B cell (primary cell): ENCODE measurements around the gene RGS6. TPM values are rescaled to one million over a fixed set of nuclear protein-coding genes. Genes with fewer than 3 reads are reported as not detected.

ENCODE experiments used
- ATAC-seq: fragments of 200-7000 bp; cut with Tn5 transposase; one replicate; pipeline ENCODE4 v1.10.0; 2021; ENCODE audit warnings: low read depth, mild to moderate bottlenecking, moderate number of reproducible peaks, moderate library complexity
- CTCF ChIA-PET: fragments of 350-600 bp; sonication (Branson Sonifier 250); formaldehyde crosslinking; loops from one replicate; lab custom pipeline; 2021; ENCODE audit warnings: antibody characterized with exemption, inconsistent platforms; lab: Charles Lee
- POLR2A ChIA-PET: fragments of 350-600 bp; sonication (Branson Sonifier 250); formaldehyde crosslinking; loops from one replicate; lab custom pipeline; 2021; ENCODE audit warnings: antibody characterized with exemption; lab: Charles Lee
- DNase-seq: peaks from one replicate; pipeline ENCODE4 v3.0.0; 2013
- H2AFZ ChIP-seq: 2 replicates; pipeline ENCODE4 v1.6.1; 2012; ENCODE audit warnings: mild to moderate bottlenecking, low read depth, low read length; ENCODE audit not compliant: insufficient read depth, poor library complexity, severe bottlenecking
- H3K27ac ChIP-seq, 2 donors: 1 replicate in 1 of 2; 2 replicates in 1 of 2; pipeline ENCODE4 v1.5.1; 2012 to 2013; ENCODE audit warnings: low read length in 2 of 2, mild to moderate bottlenecking in 2 of 2, moderate library complexity in 1 of 2
- H3K27me3 ChIP-seq, 4 experiments: fragments of 200-600 bp in 1 of 4; sonication (generic) in 1 of 4; replicated peaks in 1 of 4; 1 replicate in 2 of 4; 2 replicates in 2 of 4; pipeline versions ENCODE4 v1.6.1 to v1.7.0; 2013 to 2016; ENCODE audit warnings: low read length in 3 of 4, mild to moderate bottlenecking in 2 of 4, mixed read lengths in 1 of 4, moderate library complexity in 1 of 4; ENCODE audit not compliant: insufficient read depth in 4 of 4, control insufficient read depth in 3 of 4; ENCODE audit errors: control extremely low read depth in 1 of 4
- H3K36me3 ChIP-seq, 2 experiments: replicated peaks in 1 of 2; 1 replicate in 1 of 2; 2 replicates in 1 of 2; pipeline versions ENCODE4 v1.6.1 to v1.7.1; 2013; ENCODE audit warnings: low read length in 1 of 2; ENCODE audit not compliant: insufficient read depth in 2 of 2, control insufficient read depth in 1 of 2; ENCODE audit errors: control extremely low read depth in 1 of 2, extremely low read depth in 1 of 2
- H3K4me1 ChIP-seq, 2 donors: fragments of 200-600 bp in 1 of 2; sonication (generic) in 1 of 2; 1 replicate in 1 of 2; 2 replicates in 1 of 2; pipeline versions ENCODE4 v1.5.1 to v1.6.1; 2013 to 2017; ENCODE audit warnings: low read length in 2 of 2; ENCODE audit not compliant: control insufficient read depth in 2 of 2, insufficient read depth in 2 of 2
- H3K4me2 ChIP-seq: replicated peaks from 2 replicates; pipeline ENCODE3; 2012; ENCODE audit warnings: mild to moderate bottlenecking, low read depth, low read length; ENCODE audit not compliant: poor library complexity, severe bottlenecking
- H3K4me3 ChIP-seq, 5 experiments: fragments of 200-600 bp in 1 of 5; sonication (generic) in 1 of 5; 1 replicate in 3 of 5; 2 replicates in 2 of 5; pipeline versions ENCODE4 v1.5.1 to v1.7.0; 2011 to 2016; ENCODE audit warnings: low read length in 4 of 5, mild to moderate bottlenecking in 4 of 5, low read depth in 2 of 5, control low read depth in 1 of 5, moderate library complexity in 1 of 5; ENCODE audit not compliant: insufficient read depth in 1 of 5; ENCODE audit errors: control extremely low read depth in 1 of 5, extremely low read depth in 1 of 5
- H3K79me2 ChIP-seq: fragments of 200-600 bp; sonication (generic); one replicate; pipeline ENCODE4 v1.6.0; 2016; ENCODE audit warnings: low read length; ENCODE audit not compliant: control insufficient read depth, insufficient read depth
- H3K9ac ChIP-seq: fragments of 200-600 bp; sonication (generic); 2 replicates; pipeline ENCODE4 v1.6.1; 2017; ENCODE audit warnings: mild to moderate bottlenecking, low read length, moderate library complexity
- H3K9me3 ChIP-seq, 3 donors: one replicate each; pipeline versions ENCODE4 v1.6.1 to v1.7.1; 2013; ENCODE audit warnings: low read length in 2 of 3; ENCODE audit not compliant: control insufficient read depth in 2 of 3, insufficient read depth in 1 of 3; ENCODE audit errors: control extremely low read depth in 1 of 3
- H4K20me1 ChIP-seq: 2 replicates; pipeline ENCODE4 v1.6.0; 2012; ENCODE audit warnings: mild to moderate bottlenecking, low read length; ENCODE audit not compliant: insufficient read depth, control insufficient read depth, poor library complexity, severe bottlenecking
- H3K27ac Mint-ChIP-seq: one replicate; pipeline ENCODE4 v1.8.0; 2021; ENCODE audit warnings: mixed read lengths
- H3K27me3 Mint-ChIP-seq: one replicate; pipeline ENCODE4 v1.8.0; 2021; ENCODE audit warnings: mixed read lengths
- H3K4me1 Mint-ChIP-seq: one replicate; pipeline ENCODE4 v1.8.0; 2021; ENCODE audit warnings: mixed read lengths
- H3K4me3 Mint-ChIP-seq: one replicate; pipeline ENCODE4 v1.8.0; 2021; ENCODE audit warnings: mixed read lengths
- H3K9me3 Mint-ChIP-seq: one replicate; pipeline ENCODE4 v1.8.0; 2022; ENCODE audit warnings: mixed read lengths; ENCODE audit not compliant: insufficient read depth
- EZH2 ChIP-seq: IDR thresholded peaks from 2 replicates; pipeline ENCODE4 v1.6.1; 2012; ENCODE audit warnings: borderline replicate concordance, low read depth, mild to moderate bottlenecking, moderate library complexity, low read length; ENCODE audit not compliant: insufficient read depth, poor library complexity, severe bottlenecking
- WGBS: methylation state at CpG from one replicate; pipeline ENCODE4 v1.1.5; 2013; ENCODE audit warnings: missing lambda C conversion rate; ENCODE audit not compliant: insufficient coverage; 5-methylcytosine and 5-hydroxymethylcytosine counted together
- intact Hi-C: fragments of 100-400 bp; cut with micrococcal nuclease; formaldehyde crosslinking; loops from one replicate; pipeline ENCODE4 v1.10.0; 2022
- polyA plus RNA-seq: library from polyadenylated mRNA; depleted of rRNA; stranded (reverse); fragments of >200 nt; gene quantifications from 2 replicates; pipeline ENCODE4 v1.2.3, GENCODE V29; 2012
- total RNA-seq, 2 donors: library from RNA; stranded (reverse); fragments of 120-200 nt in 1 of 2; gene quantifications; 1 replicate in 1 of 2; 2 replicates in 1 of 2; pipeline versions ENCODE4 v1.2.3 to v1.2.4, GENCODE V29; 2013 to 2022
- TF ChIP-seq, protein P1 (sequence below): fragments of 200-600 bp; IDR thresholded peaks from one replicate; pipeline ENCODE4 v1.8.0; 2022; ENCODE audit warnings: antibody characterized with exemption, mild to moderate bottlenecking

Gene RGS6
- total and polyA plus RNA-seq, 2 donors (not counting 1 experiment from before 2014, with no cell fraction given), result 0.07 TPM; not detected in 1

DNA sequence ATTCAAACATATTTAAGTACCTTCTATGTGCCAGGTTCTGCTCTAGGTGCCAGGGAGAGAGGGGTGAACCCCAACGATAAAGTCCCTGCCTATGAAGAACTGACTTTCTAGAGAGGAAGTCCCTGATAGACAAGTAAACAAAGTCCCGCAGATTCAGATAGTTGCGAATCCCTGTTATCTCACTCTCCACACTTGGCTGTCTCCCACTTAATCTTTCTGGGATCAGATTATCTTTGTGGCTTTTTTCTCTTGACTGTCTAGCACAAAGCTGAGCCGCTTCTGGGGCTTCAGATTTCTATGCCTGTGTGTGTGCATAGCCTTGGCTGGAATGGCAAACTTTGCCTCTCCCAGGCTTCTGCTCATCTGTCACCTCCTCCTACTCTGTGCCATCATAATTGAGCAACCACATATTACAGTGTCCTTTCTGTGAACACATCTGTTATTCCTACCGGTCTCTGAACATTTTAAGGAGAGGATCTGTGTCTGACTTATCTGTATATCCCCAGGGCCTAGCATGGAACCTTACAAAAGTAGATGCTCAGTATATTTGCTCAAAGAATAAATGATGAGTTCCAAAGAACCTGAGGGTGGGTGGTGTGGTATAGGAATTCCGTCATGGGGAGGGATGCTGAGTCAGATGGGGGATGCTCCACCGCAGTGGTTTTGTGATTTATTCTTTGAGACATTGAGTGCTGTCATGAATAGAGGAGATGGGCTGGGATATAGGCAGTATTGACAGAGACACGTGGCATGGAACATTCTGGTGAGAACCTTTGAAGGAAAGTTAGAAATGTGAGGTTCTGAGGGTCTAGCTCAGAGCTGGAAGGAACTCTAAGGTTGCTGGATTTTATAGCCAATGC, 28.5 kb downstream of the RGS6 start:
- Mint-ChIP-seq H3K4me3 (no peak overlapping the region), H3K9me3 (no peaks in the 10 kb centered on the region), H3K4me1 (no peaks in the 10 kb centered on the region), H3K27ac (no peak overlapping the region), H3K27me3 (peaks cover 25% of the 10 kb centered on the region)
- H3K36me3 ChIP-seq, result no peaks in the 10 kb centered on the region
- no peaks in the 10 kb centered on the region for H4K20me1 ChIP-seq
- H3K27ac ChIP-seq, result no peak overlapping the region
- no peak for DNase-seq
- H3K4me2 ChIP-seq, result no peak overlapping the region
- POLR2A ChIA-PET, result no interaction called here
- ATAC-seq, result no peak
- H3K27me3 ChIP-seq, result peaks cover 0 to 5% (median 0%) of the 10 kb centered on the region in 4 experiments
- no peak overlapping the region for H2AFZ ChIP-seq
- H3K79me2 ChIP-seq, result no peaks in the 10 kb centered on the region
- H3K4me1 ChIP-seq, result no peaks in the 10 kb centered on the region
- H3K4me3 ChIP-seq, result no peak overlapping the region
- H3K9ac ChIP-seq, result no peak overlapping the region
- TF ChIP-seq, protein P1, sequence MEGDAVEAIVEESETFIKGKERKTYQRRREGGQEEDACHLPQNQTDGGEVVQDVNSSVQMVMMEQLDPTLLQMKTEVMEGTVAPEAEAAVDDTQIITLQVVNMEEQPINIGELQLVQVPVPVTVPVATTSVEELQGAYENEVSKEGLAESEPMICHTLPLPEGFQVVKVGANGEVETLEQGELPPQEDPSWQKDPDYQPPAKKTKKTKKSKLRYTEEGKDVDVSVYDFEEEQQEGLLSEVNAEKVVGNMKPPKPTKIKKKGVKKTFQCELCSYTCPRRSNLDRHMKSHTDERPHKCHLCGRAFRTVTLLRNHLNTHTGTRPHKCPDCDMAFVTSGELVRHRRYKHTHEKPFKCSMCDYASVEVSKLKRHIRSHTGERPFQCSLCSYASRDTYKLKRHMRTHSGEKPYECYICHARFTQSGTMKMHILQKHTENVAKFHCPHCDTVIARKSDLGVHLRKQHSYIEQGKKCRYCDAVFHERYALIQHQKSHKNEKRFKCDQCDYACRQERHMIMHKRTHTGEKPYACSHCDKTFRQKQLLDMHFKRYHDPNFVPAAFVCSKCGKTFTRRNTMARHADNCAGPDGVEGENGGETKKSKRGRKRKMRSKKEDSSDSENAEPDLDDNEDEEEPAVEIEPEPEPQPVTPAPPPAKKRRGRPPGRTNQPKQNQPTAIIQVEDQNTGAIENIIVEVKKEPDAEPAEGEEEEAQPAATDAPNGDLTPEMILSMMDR, result no peak
- no peak for TF ChIP-seq EZH2
- intact Hi-C loops, result no loop called here
- H3K9me3 ChIP-seq, result no peaks in the 10 kb centered on the region
- WGBS, result 76% methylated on average over 6 of the region's 8 CpGs
- CTCF ChIA-PET, result no interaction called here

GRCh38 chr14:71961972-71962371, 29.7 kb downstream of the RGS6 start:
- Histone ChIP-seq H3K9ac (no peak overlapping the region), H3K4me3 (no peak overlapping the region), H3K79me2 (no peaks in the 10 kb centered on the region), H3K27ac (no peak overlapping the region), H3K4me1 (no peaks in the 10 kb centered on the region), H4K20me1 (no peaks in the 10 kb centered on the region), H3K9me3 (no peaks in the 10 kb centered on the region), H3K4me2 (no peak overlapping the region), H2AFZ (no peak overlapping the region), H3K27me3 (peaks cover 0 to 2% (median 0%) of the 10 kb centered on the region in 4 experiments), H3K36me3 (no peaks in the 10 kb centered on the region)
- Mint-ChIP-seq H3K4me1 (no peaks in the 10 kb centered on the region), H3K27ac (no peak overlapping the region), H3K27me3 (peaks cover 20% of the 10 kb centered on the region), H3K4me3 (no peak overlapping the region), H3K9me3 (no peaks in the 10 kb centered on the region)
- no CpG with 5 or more reads among the region's 4 CpGs for WGBS
- DNase-seq (no peak), ATAC-seq (no peak)
- intact Hi-C loops, result no loop called here
- ChIA-PET POLR2A (no interaction called here), CTCF (no interaction called here)
- TF ChIP-seq, protein P1, result no peak
- no peak for TF ChIP-seq EZH2
